Mesenteric fat pad (tissue), 1 donor: ENCODE measurements around the gene SERPINB6. TPM values are rescaled to one million over a fixed set of nuclear protein-coding genes. Genes with fewer than 3 reads are reported as not detected.
"Not testable (repeated sequence)": the region's sequence is repeated elsewhere in the genome, so short reads cannot be mapped to it uniquely, and the experiment has no call there.

Experiments used
- DNase-seq: peaks from one replicate; pipeline ENCODE4 v3.0.0-alpha.2; 2020; ENCODE audit warnings: low spot score
- total RNA-seq: library from RNA; stranded (reverse); fragmentation: NEBNext Ultra II Directional; extraction: Animal tissue kit (Norgen Biotek cat#: 25700); gene quantifications from one replicate; pipeline ENCODE4 v1.2.1, GENCODE V29; 2021
- donor health status: DM: yes; HTN: yes; CAD: no.

Gene SERPINB6
- total RNA-seq, 1 donor from 2014 or later: 127 TPM

GRCh38 chr6:2999618-3000557 is 28.5 kb upstream of the SERPINB6 start, which contains the start of gene NQO2:
Gene NQO2 (plus strand): TSS chr6:2999894. CDS start chr6:3006553, 6,659 bp downstream.
- peak; percentile 97 for DNase-seq

DNA sequence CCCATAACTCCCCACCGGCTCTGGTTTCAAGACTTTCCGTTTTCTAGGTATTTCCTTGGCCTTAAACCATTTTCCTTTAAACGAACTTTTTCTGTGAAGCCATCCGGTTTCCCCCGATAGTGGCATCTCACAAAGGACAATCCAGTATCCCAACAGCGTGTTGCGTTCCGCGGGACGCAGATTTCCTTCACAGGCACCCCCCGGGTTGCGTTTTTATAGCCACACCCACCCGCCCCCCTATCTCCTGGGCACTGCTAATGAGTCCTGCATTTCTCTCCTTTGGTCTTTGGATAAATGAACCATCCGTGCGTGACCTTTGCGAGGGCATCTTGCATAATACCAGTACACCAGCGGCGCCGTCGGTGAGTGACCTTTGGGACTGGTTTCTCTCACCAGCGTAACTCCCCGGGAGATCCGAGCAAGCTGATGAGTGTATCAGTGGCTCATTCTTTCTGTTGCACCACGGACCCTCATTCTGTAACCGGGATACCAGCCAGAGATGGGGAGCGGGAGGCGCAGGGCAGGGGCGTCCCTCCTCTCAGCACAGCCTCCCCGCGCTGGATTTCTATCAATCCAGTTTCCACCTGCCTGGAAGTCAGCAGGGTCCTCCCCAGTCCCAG is 27.7 kb upstream of the SERPINB6 start:
- DNase-seq: peak; percentile 95

GRCh38 chr6:2998249-2998997 is 27.1 kb upstream of the SERPINB6 start:
- not testable (repeated sequence) for DNase-seq

DNA sequence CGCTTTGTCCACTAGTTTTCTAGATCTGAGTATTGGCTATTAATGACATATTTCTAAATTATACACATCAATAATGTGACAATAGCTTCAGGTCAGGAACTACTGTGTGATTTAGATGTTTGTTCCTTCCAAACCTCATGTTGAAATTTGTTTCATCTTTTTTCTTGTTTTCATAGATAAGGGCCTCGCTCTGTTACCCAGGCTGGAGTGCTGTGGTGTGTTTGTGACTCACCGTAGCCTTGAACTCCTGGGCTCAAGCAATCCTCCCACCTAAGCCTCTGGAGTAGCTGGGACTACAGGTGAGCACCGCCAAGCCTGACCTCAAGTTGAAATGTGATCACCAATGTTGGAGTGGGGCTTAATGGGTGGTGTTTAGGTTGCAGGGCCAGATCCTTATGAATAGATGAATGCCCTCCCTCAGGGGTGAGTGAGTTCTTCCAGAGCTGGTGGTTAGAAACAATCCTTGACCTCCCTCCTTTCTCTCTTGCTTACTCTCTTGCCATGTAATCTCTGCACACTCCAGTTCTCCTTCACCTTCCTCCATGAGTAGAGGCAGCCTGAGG is 22.5 kb upstream of the SERPINB6 start:
- no peak for DNase-seq

GRCh38 chr6:2992330-2992979 is 21.1 kb upstream of the SERPINB6 start:
- DNase-seq: no peak

GRCh38 chr6:2990932-2991506 is 19.7 kb upstream of the SERPINB6 start:
- no peak for DNase-seq

GRCh38 chr6:2990248-2990931 is 19.0 kb upstream of the SERPINB6 start:
- DNase-seq: no peak

DNA sequence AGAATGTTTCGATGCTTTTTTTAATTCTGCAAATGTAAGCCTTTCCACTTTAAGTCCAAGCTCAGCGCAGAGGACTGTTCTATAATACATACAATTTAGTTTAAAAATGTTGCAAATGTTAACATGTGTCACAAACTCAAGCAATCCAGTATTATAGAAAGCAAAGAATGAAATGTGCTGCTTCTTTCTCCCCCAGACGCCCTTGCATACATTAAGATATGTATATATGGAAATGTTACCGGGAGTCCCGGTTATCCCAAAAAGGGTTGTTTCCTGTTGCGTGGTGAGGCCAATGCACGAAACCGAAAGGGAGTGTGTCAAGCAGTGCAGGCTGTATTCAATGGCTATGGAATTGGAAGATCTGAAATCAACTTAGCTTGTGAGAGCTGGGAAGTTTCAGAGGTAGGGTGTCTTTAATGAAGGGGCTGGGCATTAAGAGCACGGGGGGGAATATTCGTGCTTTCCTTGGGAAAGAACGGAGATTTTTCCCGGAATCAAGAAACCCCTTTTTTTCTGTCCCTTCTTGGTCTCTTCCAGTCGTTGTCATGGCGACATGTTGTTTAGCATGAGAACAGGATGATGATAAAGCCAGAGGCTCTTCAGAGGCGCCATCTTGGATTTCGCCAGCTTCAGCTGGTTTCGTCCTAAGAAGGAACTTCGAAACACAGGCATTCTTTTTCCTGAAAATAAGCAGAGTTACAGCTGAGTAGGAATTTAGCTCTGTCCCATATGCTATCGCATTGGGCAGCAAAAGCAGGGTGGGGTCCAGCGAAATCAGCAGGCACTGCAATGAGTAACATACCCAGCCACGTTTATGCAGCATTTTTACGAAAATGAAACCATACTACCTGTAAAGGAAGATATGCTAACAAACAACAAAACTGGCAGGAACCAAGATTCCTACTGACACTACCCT is 18.2 kb upstream of the SERPINB6 start:
- DNase-seq: no peak

- DNase-seq: peak; percentile 96
Measured at GRCh38 chr6:2988426-2989331, 17.3 kb upstream of the SERPINB6 start.

GRCh38 chr6:2988094-2988425 is 16.7 kb upstream of the SERPINB6 start:
- no peak for DNase-seq

DNA sequence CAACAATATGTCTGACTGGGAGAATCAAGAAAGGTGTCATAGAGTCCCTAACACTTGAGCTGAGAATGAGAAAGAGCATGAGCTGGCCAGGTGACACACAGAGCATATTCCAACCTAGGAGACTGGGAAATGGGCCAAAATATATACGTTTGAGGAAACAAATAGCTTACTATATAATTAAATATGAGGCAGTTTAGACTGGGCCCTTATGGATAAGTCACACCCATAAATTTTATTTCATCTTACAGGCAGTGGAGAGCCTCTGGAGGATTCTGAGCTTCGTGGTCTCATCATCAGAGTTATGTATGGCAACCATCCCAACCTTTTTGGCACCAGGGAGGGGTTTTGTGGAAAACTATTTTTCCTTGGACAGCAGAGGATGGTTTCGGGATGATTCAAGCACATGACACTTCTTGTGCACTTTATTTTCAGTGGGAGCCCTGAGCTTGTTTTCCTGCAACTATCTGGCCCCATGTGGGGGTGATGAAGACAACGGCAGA is 15.4 kb upstream of the SERPINB6 start:
- no peak for DNase-seq

DNA sequence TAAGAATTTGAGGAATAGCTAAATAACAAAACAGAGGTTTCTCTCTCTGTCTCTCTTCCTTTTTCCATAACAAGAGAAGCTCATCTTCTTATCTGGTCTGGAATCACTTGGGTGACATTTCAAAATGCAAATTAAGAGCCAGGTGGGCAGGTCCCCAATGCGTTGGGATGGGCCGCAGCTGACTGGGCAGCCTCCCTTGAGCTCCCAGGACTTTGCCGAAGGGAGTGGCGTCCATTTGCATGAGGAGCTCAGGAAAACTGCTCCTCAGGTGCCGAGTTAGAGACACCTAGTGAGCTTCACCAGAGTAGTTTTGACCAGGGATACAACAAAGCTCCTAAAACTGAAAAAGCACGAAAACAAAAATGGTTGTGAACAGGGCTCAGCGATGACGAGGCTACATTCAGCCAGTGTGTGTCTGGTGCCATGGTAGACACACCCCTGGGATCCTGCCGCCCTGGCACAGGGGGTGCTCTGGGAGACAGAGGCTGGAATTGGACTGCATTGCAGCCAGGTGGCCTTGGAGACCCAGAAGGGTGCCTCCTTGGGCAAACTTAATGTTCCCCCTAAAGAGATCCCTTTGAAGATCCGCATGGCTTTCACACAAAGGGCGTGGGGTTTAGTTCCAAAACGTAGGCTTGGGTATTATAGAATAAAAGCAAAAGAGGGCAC is 13.5 kb upstream of the SERPINB6 start:
- no peak for DNase-seq

DNA sequence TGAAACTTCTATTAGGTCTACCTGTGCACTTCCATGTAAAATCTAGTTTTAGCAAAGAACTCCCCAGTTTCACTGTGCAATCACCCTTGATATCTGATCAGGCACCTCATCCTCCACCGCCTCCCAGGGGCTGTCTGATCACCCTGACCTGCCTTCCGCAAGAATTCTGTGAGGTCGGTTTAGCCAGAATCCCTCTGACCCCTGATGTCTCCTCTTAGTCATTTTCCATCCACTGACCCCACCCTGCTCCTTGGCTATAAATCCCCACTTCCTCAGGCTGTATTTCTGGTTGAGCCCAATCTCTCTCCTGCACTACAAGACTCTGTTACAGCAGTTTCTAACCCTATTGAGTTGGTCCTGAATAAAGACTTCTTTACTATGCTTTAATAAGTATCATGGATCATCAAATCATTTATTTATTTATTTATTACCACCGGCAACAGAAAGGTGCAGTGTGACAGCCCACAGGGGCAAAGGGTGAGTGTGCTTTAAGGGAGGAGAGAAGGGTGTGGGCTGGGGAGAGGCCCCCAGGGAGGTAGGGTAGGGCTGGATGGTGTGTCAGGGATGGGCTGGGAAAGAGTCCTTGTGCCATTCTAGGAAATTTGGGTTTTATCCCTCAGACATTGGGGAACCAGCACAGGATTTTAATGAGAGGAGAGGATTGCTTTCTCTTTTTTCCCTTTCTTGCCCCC is 11.2 kb upstream of the SERPINB6 start:
- no peak for DNase-seq

- no peak for DNase-seq
Measured at GRCh38 chr6:2980465-2980855, 9.1 kb upstream of the SERPINB6 start.

GRCh38 chr6:2979819-2980464 is 8.6 kb upstream of the SERPINB6 start:
- DNase-seq: no peak

DNA sequence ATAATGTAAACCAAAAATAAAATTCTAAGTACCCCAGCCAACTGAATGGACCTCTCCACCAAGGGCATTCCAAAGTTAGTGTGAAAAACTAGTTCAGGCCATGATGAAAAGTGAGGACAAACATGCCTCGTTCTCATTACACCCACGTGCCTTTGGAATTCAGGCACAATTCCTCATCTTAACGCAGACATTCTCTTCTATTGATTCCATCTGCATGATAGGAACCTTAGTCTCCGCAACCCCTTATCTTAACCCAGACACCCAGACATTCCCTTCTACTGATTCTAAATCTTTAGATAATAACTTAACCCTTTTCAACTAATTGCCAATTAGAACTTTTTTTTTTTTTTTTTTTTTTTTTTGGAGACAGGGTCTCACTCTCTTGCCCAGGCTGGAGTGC is 7.6 kb upstream of the SERPINB6 start:
- DNase-seq: no peak
